Measurements from ENCODE around the gene ZSCAN20.

The ZSCAN20 gene

GRCh38 chr1:33472269-33472980, at the start of gene ZSCAN20:
TSS of gene ZSCAN20 (plus strand) at chr1:33472645. CDS start at chr1:33479289, 6,644 bp downstream.
- peak; percentile 86 to 90 (median 89) for DNase-seq (ENCODE audit: low read depth in 2 of 3, low spot score in 1 of 3)

GRCh38 chr1:33424205-33424604, 48.2 kb upstream of the ZSCAN20 start:
- DNase-seq (ENCODE audit: low read depth in 2 of 3, low spot score in 1 of 3) = no peak

GRCh38 chr1:33424610-33425009, 47.8 kb upstream of the ZSCAN20 start:
- DNase-seq (ENCODE audit: low read depth in 2 of 3, low spot score in 1 of 3) = no peak

- DNase-seq (ENCODE audit: low read depth in 2 of 3, low spot score in 1 of 3) = no peak
These were observed 46.5 kb upstream of the ZSCAN20 start for GRCh38 chr1:33425900-33426299.

GRCh38 chr1:33426916-33427315, 45.5 kb upstream of the ZSCAN20 start:
- DNase-seq (ENCODE audit: low read depth in 2 of 3, low spot score in 1 of 3) = no peak

- DNase-seq (ENCODE audit: low read depth in 2 of 3, low spot score in 1 of 3) = no peak
These were observed 43.8 kb upstream of the ZSCAN20 start for GRCh38 chr1:33428661-33429060.

GRCh38 chr1:33429332-33429731, 43.1 kb upstream of the ZSCAN20 start:
- no peak for DNase-seq (ENCODE audit: low read depth in 2 of 3, low spot score in 1 of 3)

- DNase-seq (ENCODE audit: low read depth in 2 of 3, low spot score in 1 of 3) = no peak
These were observed 42.4 kb upstream of the ZSCAN20 start for GRCh38 chr1:33429856-33430691.

GRCh38 chr1:33430692-33431593, 41.5 kb upstream of the ZSCAN20 start, which contains the start of gene PHC2:
TSS of gene PHC2 (minus strand) at chr1:33431095. CDS start at chr1:33375539, 55,556 bp downstream.
- DNase-seq (ENCODE audit: low read depth in 2 of 3, low spot score in 1 of 3) = peak; percentile 85 to 91 (median 87)

GRCh38 chr1:33433509-33434362, 38.7 kb upstream of the ZSCAN20 start:
- DNase-seq (ENCODE audit: low read depth in 2 of 3, low spot score in 1 of 3) = no peak

- no peak for DNase-seq (ENCODE audit: low read depth in 2 of 3, low spot score in 1 of 3)
These were observed 38.1 kb upstream of the ZSCAN20 start for GRCh38 chr1:33434363-33434750.

- no peak for DNase-seq (ENCODE audit: low read depth in 2 of 3, low spot score in 1 of 3)
These were observed 37.2 kb upstream of the ZSCAN20 start for GRCh38 chr1:33435096-33435820.

GRCh38 chr1:33436557-33437285, 35.7 kb upstream of the ZSCAN20 start:
- no peak for DNase-seq (ENCODE audit: low read depth in 2 of 3, low spot score in 1 of 3)

- DNase-seq (ENCODE audit: low read depth in 2 of 3, low spot score in 1 of 3) = no peak
These were observed 33.9 kb upstream of the ZSCAN20 start for GRCh38 chr1:33438364-33439160.

- no peak for DNase-seq (ENCODE audit: low read depth in 2 of 3, low spot score in 1 of 3)
These were observed 32.8 kb upstream of the ZSCAN20 start for GRCh38 chr1:33439662-33440061.

- DNase-seq (ENCODE audit: low read depth in 2 of 3, low spot score in 1 of 3) = no peak
These were observed 31.2 kb upstream of the ZSCAN20 start for GRCh38 chr1:33441088-33441745.

GRCh38 chr1:33442141-33442540, 30.3 kb upstream of the ZSCAN20 start:
- no peak for DNase-seq (ENCODE audit: low read depth in 2 of 3, low spot score in 1 of 3)

Measured in stimulated activated CD4-positive, alpha-beta T cell treated with anti-CD3 and anti-CD28 coated beads, Interleukin-12 subunit alpha, Interleukin-12 subunit beta, amount 100 ng/mL, for 48 hours (primary cell).